ENCODE results near the gene PPL.

The PPL gene, protein sequence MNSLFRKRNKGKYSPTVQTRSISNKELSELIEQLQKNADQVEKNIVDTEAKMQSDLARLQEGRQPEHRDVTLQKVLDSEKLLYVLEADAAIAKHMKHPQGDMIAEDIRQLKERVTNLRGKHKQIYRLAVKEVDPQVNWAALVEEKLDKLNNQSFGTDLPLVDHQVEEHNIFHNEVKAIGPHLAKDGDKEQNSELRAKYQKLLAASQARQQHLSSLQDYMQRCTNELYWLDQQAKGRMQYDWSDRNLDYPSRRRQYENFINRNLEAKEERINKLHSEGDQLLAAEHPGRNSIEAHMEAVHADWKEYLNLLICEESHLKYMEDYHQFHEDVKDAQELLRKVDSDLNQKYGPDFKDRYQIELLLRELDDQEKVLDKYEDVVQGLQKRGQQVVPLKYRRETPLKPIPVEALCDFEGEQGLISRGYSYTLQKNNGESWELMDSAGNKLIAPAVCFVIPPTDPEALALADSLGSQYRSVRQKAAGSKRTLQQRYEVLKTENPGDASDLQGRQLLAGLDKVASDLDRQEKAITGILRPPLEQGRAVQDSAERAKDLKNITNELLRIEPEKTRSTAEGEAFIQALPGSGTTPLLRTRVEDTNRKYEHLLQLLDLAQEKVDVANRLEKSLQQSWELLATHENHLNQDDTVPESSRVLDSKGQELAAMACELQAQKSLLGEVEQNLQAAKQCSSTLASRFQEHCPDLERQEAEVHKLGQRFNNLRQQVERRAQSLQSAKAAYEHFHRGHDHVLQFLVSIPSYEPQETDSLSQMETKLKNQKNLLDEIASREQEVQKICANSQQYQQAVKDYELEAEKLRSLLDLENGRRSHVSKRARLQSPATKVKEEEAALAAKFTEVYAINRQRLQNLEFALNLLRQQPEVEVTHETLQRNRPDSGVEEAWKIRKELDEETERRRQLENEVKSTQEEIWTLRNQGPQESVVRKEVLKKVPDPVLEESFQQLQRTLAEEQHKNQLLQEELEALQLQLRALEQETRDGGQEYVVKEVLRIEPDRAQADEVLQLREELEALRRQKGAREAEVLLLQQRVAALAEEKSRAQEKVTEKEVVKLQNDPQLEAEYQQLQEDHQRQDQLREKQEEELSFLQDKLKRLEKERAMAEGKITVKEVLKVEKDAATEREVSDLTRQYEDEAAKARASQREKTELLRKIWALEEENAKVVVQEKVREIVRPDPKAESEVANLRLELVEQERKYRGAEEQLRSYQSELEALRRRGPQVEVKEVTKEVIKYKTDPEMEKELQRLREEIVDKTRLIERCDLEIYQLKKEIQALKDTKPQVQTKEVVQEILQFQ (N-terminal part only)

DNA sequence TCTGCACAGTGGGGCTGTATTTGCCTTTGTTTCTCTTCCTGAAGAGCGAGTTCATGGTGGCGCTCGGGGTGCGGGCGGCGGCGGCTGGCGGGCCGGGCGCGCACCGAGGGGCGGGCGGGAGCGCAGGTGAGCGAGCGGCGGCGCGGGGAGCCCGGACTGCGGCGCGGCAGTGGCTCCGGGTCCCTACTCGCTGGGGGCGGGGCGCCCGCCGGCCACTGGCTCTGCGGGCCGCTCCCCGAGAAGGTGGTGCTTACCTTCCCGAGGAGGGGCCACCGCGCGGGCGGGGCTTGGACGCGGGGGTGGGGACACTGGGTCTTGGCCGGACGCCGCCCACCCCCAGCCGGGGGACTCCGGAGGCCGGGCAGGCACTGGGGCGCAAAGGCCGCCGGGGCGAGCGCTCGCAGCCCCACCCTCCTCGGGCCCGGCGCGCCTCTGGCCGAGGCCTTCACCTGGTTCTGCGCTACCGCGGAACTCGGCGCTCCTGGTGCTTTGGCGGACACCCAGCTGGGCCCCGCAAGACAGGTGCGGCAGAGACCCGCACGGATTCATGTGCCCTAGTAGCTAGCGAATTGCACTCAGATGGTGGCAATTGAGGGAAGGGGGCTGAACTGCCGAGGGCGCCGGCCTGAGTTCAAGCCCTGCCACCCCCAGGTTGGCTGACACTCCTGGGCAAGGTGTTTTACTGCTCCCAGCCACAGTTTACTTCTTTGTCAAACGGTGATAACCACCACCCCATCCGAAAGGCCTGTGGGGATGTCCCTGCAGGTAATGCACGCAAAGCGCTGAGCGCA, at the start of gene PPL:
PPL (minus strand) TSS at position 158 of the 791 bp plus-strand sequence; CDS start at position 55, 103 bp downstream.
- no peak for TF ChIP-seq FOXP2 (optimal IDR thresholded peaks at IDR 0.05; ENCODE audit: control extremely low read depth, extremely low read length, insufficient read depth)
- TF ChIP-seq POLR2AphosphoS5 (IDR thresholded peaks at IDR 0.05; ENCODE audit: borderline replicate concordance, low read depth, low read length): no peak
- no peak for TF ChIP-seq EZH2 (IDR thresholded peaks at IDR 0.05)
- DNase-seq (ENCODE audit: low read depth, low spot score): no peak
- H3K27ac ChIP-seq: no peak within 1 kb of the TSS
- no peaks in the 10 kb centered on the region for H3K36me3 ChIP-seq (ENCODE audit: insufficient read depth, low read length)
- no peaks in the 10 kb centered on the region for H3K9me3 ChIP-seq (ENCODE audit: low read depth, low read length)
- no peak within 1 kb of the TSS for H3K4me3 ChIP-seq
- no peak within 1 kb of the TSS for H3K9ac ChIP-seq (ENCODE audit: insufficient read length)

DNA sequence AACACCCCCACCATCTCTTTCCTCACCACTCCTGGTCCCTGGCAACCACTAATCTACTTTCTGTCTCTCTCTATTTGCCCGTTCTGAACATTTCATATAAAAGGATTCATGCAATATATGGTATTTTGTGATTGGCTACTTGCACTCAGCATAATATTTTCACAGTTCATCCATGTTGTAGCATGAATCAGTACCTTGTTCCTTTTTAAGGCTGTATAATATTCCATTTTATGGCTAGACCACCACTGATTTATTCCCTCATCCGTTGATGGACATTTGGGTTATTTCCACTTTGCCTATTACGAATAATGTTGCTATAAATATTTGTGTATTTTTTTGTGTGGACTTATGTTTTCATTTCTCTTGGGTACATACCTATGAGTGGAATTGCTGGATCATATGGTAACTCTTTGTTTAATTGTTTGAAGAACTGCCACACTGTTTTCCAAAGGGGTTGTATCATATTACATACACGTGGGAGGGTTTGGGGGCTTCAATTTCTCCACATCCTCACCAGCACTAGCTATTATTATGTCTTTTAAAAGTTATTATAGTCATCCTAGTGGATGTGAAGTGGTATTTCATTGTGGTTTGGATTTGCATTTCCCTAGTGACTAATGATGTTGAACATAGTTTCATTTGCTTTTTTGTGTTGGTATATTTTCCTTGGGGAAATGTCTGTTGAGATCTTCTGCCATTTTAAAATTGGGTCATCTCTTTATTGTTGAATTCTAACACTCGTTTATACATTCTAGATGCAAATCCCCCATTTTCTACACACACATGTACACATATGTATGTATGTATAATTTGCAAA, 47.4 kb upstream of the PPL start:
- Histone ChIP-seq H3K4me3 (no peak overlapping the region), H3K9me3 (ENCODE audit: low read depth, low read length) (no peaks in the 10 kb centered on the region), H3K27ac (no peak overlapping the region), H3K9ac (ENCODE audit: insufficient read length) (no peak overlapping the region), H3K36me3 (ENCODE audit: insufficient read depth, low read length) (no peaks in the 10 kb centered on the region)
- TF ChIP-seq EZH2 (IDR thresholded peaks at IDR 0.05): no peak
- no peak for TF ChIP-seq FOXP2 (optimal IDR thresholded peaks at IDR 0.05; ENCODE audit: control extremely low read depth, extremely low read length, insufficient read depth)
- no peak for TF ChIP-seq POLR2AphosphoS5 (IDR thresholded peaks at IDR 0.05; ENCODE audit: borderline replicate concordance, low read depth, low read length)
- no peak for DNase-seq (ENCODE audit: low read depth, low spot score)

DNA sequence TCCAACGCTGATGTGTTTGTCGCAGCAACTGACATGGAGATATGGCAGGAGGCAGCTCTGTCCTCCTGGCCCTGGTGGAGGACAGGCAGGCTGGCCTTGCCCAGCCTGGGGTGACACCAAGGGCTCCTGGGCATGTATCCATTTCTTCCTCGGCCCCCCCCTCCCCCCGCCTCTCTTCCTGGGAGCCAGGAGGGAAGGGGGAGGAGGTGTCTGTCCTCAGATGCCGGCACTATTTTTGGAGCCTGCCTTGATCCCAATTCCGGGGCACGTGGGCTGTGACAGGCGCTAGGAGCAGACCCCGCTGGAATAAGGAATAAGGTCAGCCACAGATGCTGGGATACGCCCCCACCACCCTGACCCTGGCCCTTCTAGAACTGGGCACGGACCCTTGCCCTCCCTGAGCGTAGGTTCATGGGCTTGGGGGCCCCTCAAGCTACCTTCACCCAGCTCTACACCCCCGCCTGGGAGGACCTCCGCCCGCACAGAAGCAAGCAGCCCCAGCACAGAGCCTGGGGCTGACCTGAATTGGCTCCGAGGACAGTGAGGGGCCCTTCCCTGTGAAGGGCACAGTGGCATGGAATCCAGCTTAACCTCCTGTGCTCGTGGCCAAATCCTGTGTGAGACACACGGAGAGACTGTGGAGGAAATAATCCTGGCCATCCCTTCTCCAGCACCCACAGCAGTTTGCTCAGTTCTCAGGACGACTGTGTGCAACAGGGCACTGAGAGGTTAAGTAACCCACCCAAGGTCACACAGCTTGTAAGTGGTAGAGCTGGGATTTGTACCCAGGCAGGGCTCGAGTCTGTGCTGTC, 45.3 kb upstream of the PPL start:
- Histone ChIP-seq H3K9me3 (ENCODE audit: low read depth, low read length) (no peaks in the 10 kb centered on the region), H3K9ac (ENCODE audit: insufficient read length) (no peak overlapping the region), H3K4me3 (no peak overlapping the region), H3K27ac (no peak overlapping the region), H3K36me3 (ENCODE audit: insufficient read depth, low read length) (no peaks in the 10 kb centered on the region)
- DNase-seq (ENCODE audit: low read depth, low spot score): no peak
- no peak for TF ChIP-seq POLR2AphosphoS5 (IDR thresholded peaks at IDR 0.05; ENCODE audit: borderline replicate concordance, low read depth, low read length)
- no peak for TF ChIP-seq EZH2 (IDR thresholded peaks at IDR 0.05)
- TF ChIP-seq FOXP2 (optimal IDR thresholded peaks at IDR 0.05; ENCODE audit: control extremely low read depth, extremely low read length, insufficient read depth): no peak

DNA sequence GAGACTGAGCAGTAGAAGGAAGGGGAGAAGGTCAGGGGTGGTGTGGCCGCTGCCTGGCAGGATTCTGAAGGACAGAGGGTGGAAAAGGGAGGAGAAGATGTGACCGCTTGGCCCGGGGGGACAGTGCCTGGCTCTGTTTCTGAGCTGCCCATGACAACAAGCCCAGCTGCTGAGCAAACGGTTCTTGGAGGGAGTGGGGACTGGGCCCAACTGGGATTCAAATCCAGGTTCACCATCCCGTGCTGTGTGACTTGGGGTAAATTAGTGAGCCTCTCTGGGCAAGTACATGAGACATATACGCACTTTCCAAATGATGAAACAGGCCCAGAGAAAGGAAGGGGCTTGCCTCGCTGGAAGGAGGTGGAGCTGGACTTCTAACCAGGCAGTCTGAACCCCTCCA, 44.5 kb upstream of the PPL start:
- Histone ChIP-seq H3K9ac (ENCODE audit: insufficient read length) (no peak overlapping the region), H3K4me3 (no peak overlapping the region), H3K9me3 (ENCODE audit: low read depth, low read length) (no peaks in the 10 kb centered on the region), H3K36me3 (ENCODE audit: insufficient read depth, low read length) (no peaks in the 10 kb centered on the region), H3K27ac (no peak overlapping the region)
- no peak for TF ChIP-seq FOXP2 (optimal IDR thresholded peaks at IDR 0.05; ENCODE audit: control extremely low read depth, extremely low read length, insufficient read depth)
- no peak for TF ChIP-seq EZH2 (IDR thresholded peaks at IDR 0.05)
- TF ChIP-seq POLR2AphosphoS5 (IDR thresholded peaks at IDR 0.05; ENCODE audit: borderline replicate concordance, low read depth, low read length): no peak
- DNase-seq (ENCODE audit: low read depth, low spot score): no peak

DNA sequence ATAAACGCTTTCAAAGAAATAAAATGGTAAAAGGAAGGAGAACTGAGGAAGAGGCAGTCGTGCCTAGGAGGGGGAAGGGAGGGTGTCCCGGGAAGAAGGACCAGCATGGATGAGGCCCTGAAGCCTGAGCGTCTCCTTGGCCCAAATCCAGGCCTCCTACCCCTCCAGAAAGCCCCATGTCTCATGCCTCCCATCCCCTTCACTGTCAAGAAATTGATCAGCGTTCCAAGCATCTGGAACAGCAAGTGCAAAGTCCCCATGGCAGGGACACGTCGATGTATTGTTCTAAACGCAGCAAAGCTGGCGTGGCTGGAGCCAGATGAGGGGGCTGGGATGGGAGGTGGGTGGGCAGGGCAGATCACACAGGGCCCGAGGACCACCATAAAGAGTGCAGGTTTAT, 43.7 kb upstream of the PPL start:
- Histone ChIP-seq H3K36me3 (ENCODE audit: insufficient read depth, low read length) (no peaks in the 10 kb centered on the region), H3K9me3 (ENCODE audit: low read depth, low read length) (no peaks in the 10 kb centered on the region), H3K4me3 (no peak overlapping the region)

More for the DNA sequence above, 43.7 kb upstream of the PPL start:
- Histone ChIP-seq H3K9ac (ENCODE audit: insufficient read length) (no peak overlapping the region), H3K27ac (no peak overlapping the region)
- TF ChIP-seq EZH2 (IDR thresholded peaks at IDR 0.05) (no peak), FOXP2 (optimal IDR thresholded peaks at IDR 0.05; ENCODE audit: control extremely low read depth, extremely low read length, insufficient read depth) (no peak), POLR2AphosphoS5 (IDR thresholded peaks at IDR 0.05; ENCODE audit: borderline replicate concordance, low read depth, low read length) (no peak)
- no peak for DNase-seq (ENCODE audit: low read depth, low spot score)

All from SK-N-MC (cell line).